Right ventricle myocardium inferior (tissue), 1 donor: ENCODE measurements around the gene TSLP. TPM values are rescaled to one million over a fixed set of nuclear protein-coding genes. Genes with fewer than 3 reads are reported as not detected.

Experiments
- ATAC-seq: fragments of 200-7000 bp; cut with Tn5 transposase; one replicate; pipeline ENCODE4 v1.9.1; 2020; ENCODE audit warnings: mild to moderate bottlenecking, moderate library complexity
- DNase-seq: peaks from one replicate; pipeline ENCODE4 v3.0.0; 2021; ENCODE audit errors: missing footprints
- intact Hi-C: fragments of 100-400 bp; cut with DNase I; formaldehyde crosslinking; loops from one replicate; pipeline ENCODE4 v1.11.0; 2022
- long read RNA-seq: library from polyadenylated mRNA; unstranded; transcript quantifications from one replicate; pipeline ENCODE4 v2.0.0, GENCODE V29; 2021
- total RNA-seq: library from RNA; stranded (reverse); fragmentation: NEBNext Ultra II Directional; extraction: Animal tissue kit (Norgen Biotek cat#: 25700); gene quantifications from one replicate; pipeline ENCODE4 v1.2.1, GENCODE V29; 2021
- donor health status: DM: no; HTN: yes; CAD: no; lungs with severe emphysema.

The TSLP gene
- 6.0 TPM for total RNA-seq
- long read RNA-seq, partial matches to known transcripts: 0 of 3 reads
- long read RNA-seq, other reads (novel, unspliced or antisense): 0 of 3 reads

DNA sequence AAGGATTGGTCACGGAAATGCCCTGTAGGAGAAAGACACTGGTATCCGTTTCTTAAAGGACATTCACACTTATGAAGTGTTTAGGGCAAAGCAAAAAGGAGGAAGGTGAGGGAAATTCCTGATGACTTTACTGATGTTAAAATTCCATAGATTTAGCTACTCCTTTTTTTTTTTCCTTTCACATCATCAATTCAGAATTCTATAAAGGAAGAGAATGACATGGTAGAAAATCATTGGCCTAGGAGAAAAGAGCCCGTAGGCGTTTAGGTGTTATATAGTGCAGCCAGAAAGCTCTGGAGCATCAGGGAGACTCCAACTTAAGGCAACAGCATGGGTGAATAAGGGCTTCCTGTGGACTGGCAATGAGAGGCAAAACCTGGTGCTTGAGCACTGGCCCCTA, at the start of gene TSLP:
Gene TSLP, plus strand, starts transcription at position 301 of the 400 bp plus-strand sequence. CDS start 178 bp downstream, outside the sequence.
- intact Hi-C loops: loop anchor here (10.0 kb wide), 1 partner anchor 157 kb away; no protein-coding TSS in a partner anchor
- ATAC-seq (no peak), DNase-seq (no peak)

DNA sequence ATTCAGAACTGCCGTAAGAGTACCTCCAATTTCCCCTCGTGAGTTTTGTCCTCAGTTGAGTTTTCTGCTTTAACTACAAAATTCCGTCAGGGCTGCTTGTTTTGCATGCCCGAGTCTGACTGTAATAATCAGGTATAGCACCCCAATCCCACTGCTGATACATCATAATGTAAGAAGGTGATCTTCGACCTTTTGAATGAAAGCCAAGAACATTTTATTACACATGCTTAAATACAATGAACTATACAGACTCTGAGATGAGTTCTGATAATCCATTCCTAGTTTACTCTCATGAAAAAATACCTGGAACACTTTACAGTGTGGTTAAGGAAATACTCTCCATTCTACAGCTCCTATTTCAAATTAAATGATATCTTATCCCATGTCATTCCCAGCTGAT, 49.2 kb upstream of the TSLP start:
- DNase-seq (no peak), ATAC-seq (no peak)
- intact Hi-C loops: no loop called here

DNA sequence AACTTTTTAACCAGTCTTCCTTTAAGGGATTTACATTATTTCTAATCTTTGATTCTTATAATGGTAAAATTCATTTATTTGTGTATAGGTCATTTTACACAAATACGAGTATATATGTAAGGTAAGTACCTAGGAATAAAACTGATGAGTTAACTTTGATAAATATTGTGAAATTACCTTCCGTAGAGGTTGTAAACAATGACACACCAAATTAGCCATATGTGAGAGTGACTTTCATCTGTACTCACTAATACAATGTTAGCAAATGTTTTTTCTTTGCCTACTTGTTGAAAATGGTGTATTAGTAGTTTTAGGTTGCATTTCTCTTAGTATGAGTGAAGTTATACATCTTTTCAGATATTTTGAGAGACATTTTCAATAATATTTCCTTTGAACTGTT, 42.6 kb upstream of the TSLP start:
- no peak for ATAC-seq
- intact Hi-C loops: no loop called here
- no peak for DNase-seq

DNA sequence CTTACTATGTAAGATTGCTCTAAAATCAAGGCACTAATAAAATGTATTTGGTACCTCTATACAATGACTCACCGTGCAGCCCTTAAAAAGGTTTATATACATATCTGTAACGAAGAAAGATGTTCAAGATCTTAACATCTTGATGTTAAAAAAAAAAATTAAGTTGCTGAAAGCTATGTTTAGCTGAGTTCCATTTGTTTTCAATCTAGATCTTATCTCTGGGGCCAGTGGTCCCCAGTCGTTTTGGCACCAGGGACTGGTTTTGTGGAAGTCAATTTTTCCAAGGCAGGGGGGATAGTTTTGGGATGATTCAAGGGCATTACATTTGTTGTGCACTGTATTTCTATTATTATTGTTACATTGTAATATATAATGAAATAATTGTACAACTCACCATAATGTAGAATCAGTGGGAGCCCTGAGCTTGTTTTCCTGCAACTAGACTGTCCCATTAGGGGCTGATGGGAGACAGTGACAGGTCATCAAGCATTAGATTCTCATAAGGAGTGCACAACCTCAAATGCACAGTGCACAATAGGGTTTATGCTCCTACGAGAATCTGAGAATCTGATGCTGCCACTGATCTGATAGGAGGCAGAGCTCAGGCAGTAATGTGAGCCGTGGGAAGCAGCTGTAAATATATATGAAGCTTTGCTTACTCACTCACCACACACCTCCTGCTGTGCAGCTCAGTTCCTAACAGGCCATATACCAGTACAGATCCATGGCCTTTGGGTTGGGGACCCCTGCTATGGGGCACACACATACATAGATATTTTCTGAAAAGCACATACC, 27.6 kb upstream of the TSLP start:
- intact Hi-C loops: no loop called here
- no peak for DNase-seq

DNA sequence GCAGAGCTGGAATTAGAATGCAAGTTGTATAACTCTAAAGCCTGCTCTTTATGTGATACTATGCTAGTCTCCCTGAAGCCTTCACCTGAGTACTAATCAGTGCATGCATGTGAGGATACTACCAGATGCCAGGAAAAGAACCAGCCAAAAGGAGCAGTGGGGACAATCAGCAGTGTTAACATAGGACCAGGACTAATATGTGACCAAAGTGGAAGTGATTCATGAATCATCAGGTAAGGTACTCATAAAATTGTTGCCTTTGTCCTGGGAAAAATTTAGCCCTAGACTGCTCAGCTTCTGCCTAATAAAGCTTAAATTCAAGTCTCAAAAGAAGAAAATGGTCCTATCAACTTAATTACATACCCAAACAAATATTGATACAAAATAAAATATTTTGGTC, 13.4 kb upstream of the TSLP start:
- intact Hi-C loops: no loop called here
- DNase-seq (no peak), ATAC-seq (no peak)

More for the DNA sequence above, 27.6 kb upstream of the TSLP start:
- no peak for ATAC-seq

DNA sequence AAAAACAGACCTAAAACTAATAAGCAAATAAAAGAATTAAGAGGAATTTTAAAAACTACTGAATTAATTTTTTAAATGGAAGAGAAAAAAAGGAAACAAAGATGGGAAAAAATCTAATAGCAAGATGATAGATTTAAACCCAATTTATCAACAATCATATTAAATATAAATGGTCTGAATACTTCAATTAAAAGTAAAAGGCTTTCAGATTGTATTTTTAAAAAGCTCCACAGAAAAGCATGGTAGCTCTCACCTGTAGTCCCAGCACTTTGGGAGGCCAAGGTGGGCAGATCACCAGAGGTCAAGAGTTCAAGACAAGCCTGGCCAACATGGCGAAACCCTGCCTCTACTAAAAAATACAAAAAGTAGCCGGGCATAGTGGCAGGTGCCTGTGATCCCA, 11.3 kb upstream of the TSLP start:
- ATAC-seq (no peak), DNase-seq (no peak)
- intact Hi-C loops: no loop called here

DNA sequence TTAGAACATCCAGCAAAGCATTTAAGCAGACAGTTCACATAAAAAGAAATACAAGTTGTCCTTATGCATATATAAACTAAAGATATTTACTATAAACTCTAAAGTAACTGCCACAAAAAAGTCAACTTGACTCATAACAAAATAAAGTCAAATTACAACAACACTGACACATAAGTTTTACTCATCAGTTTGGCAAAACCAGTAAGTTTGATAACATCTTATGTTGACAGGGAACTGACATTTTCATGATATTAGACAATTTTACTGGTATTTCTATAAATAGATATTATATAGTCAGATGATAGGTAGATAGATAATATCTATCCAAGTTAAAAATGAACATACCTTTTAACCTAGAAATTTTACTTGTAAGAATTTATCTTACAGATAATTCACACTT, 9.9 kb upstream of the TSLP start:
- ATAC-seq (no peak), DNase-seq (no peak)
- intact Hi-C loops: loop anchor here (2.0 kb wide), 1 partner anchor 303 kb away; no protein-coding TSS in a partner anchor

DNA sequence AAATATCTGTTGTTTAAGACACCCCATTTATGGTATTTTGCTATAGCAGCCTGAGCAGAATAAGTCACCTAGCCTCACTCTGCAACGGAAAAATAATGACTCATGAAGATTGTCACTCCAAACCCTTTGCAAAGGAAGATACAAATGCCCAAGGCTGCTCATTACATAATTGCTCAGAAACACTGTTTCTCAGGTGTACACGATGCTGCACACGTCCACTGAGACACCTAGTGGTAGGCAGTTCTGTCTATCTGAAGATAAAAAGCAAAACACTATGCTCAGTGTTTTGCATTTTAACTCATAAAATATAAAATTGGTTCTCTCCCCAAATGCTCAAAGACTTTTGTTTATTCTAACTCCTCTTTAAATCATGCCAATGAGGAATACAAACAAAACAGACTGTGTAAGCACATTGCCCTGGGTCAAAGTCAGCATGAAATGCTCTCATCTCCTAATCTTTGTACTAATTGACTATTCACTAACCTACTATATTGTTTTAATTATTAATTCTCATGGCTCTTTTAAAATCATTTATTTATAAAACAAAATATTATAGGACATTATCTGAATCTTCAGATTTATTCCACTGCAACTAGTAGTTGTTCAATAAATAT, 7.7 kb upstream of the TSLP start:
- DNase-seq (no peak), ATAC-seq (no peak)
- intact Hi-C loops: loop anchor here (2.0 kb wide), 1 partner anchor 305 kb away; no protein-coding TSS in a partner anchor

DNA sequence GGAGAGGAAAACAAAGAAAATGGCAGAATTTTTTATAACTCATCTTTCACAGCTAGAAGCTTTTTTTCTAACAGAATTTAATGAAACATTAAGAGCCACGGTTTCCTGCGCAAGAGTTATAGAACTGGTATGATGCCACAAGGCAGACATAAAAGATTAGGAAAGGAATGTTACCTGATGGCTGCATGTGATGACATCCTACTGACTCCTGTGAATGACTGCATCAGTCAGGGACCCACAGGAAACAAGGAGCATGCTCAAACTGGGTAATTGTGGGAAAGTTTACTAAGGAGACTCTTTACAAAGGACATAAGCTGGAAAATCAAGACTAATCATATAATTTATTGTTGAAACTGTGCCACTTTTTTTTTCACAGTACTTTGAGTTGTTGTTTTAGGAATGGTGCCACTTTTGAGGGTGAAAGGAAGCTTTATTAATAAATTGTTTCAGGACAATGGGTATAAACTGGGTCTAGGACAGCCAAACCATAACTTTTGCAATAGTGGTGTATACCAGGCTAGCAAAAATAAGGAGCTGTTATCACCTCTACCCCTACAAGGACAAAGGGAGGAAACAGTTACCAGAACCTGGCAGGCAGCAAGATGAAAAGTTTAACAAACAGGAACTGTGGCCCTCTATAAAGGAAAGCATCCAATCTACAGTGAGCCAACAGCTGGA, 5.1 kb upstream of the TSLP start:
- DNase-seq (no peak), ATAC-seq (no peak)
- intact Hi-C loops: no loop called here

DNA sequence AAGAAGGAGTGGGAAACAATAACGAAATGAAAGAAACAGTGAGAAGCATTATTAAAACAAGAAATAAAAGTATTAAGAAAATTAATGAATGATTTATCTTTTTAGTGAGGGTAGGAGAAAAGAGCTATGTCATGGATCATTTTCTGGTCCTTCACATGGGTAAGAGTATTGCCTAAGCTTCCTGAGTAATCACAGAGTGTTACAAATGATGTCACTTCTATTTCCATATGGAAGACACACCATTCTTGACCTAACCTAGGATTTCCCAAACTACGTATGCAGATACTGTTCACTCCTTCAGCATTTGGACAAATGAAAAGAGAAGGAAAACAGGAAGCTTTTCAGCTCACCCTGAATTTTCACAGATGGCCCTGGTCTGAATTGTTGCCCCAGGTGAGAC, 3.3 kb upstream of the TSLP start:
- no peak for DNase-seq
- intact Hi-C loops: no loop called here
- ATAC-seq: no peak

DNA sequence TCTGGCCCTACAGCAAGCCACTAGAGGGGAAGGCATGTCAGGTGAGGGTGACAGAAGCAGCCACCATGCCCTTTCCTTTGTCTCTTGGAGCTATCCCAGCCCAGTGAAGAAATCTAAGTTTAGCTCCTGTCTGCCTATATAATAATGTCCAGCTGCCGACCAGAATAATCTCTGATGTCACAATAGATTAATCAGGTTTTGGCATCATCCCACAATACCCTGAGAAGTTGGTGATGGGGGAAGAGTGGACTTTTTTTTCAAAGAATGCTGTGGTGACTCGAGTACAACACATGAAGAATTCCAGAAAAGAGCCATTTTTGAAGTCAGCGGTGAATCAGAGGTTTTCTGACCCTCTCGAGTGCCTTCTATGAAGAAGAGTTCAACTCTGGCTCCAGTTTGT, 1.7 kb upstream of the TSLP start:
- intact Hi-C loops: loop anchor here (10.0 kb wide), 1 partner anchor 155 kb away; no protein-coding TSS in a partner anchor
- DNase-seq (no peak), ATAC-seq (no peak)

DNA sequence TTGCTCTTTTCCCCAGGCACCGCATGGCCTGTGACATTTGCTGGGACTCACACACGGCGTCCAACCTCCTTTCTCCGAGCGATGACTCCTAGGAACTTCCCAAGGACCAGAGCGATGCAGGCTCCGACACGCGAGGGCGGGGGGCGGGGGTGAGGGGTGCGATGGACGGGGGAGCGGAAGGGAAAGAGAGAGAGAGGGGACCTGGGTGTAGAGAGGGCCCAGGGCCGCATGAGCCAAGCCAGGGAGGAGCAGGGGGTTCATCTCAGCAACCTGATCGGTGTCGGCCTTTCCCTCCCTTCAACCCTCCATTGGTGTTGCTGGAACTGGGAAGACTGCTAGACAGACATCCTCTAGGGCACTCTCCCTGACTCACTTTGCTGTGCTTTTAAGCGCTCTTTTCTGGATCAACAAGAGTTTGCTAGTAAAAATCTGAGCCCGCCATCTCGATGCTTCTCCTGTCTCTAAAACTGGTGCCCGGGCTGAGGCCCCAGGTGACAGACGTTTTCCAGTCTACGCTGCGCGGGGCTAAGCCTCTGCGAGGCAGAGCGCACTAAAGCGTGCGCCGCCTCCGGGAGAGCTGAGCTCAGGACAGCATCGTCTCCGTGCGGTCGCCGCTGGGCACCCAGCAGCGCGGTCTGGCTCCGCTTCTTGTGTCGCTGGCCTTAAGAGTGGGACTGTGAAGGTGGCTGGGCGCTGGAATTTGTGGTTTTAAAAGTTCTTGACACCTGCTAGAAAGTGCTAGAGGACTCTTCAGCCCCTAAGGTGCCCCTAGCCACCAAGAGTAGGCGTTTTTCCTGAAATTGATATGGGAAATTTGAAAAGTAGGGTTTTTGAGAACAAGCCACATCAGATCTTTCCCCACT, 1.0 kb upstream of the TSLP start:
- peak; percentile 66 for DNase-seq

DNA sequence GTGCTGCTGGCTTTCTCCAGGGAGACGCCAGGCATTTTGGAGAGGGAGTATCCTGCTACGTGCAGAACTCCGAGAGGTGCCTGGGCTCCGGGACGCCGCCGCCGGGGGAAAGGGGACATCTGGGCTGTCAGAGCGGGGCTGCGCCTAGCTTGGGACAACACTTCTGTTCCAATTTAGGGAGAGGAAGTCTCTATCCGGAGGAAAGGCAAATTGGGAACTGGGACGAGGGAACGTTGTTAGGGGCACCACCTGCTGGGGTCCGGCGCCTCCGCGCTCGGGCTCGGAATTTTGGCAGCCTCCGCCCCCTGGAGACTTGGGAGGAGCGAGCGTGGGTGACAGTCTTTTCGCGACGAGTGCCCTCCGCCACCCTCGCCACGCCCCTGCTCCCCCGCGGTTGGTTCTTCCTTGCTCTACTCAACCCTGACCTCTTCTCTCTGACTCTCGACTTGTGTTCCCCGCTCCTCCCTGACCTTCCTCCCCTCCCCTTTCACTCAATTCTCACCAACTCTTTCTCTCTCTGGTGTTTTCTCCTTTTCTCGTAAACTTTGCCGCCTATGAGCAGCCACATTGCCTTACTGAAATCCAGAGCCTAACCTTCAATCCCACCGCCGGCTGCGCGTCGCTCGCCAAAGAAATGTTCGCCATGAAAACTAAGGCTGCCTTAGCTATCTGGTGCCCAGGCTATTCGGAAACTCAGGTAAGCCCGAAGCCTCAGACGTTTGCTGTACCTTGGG, 1.6 kb downstream of the TSLP start:
- peak; percentile 82 for DNase-seq

More for the DNA sequence above, 1.0 kb upstream of the TSLP start:
- peak; percentile 51 for ATAC-seq
- intact Hi-C loops: loop anchor here (10.0 kb wide), 1 partner anchor 156 kb away; no protein-coding TSS in a partner anchor

DNA sequence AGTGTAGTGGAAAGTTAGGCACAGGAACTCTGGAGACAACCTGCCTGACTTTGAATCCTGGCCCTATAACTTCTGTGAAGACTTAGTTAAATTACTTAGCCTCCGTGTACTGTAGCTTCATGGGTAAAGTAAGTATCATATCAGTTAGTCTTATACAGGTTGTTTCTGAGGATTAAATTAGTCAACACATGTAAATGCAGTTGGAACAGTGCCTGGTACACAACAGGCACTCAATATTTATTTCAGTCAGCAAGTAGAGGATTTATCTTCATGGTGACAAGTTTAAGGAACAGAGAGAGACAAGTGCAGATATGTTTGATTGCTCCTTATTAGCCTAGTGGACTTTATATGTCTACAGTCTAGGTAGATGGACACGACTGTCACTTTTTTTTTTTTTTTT, 2.7 kb downstream of the TSLP start:
- DNase-seq (no peak), ATAC-seq (no peak)
- intact Hi-C loops: loop anchor here (10.0 kb wide), 1 partner anchor 159 kb away; no protein-coding TSS in a partner anchor

More for the DNA sequence above, 1.6 kb downstream of the TSLP start:
- ATAC-seq: peak; percentile 93
- intact Hi-C loops: loop anchor here (10.0 kb wide), 1 partner anchor 158 kb away; no protein-coding TSS in a partner anchor

DNA sequence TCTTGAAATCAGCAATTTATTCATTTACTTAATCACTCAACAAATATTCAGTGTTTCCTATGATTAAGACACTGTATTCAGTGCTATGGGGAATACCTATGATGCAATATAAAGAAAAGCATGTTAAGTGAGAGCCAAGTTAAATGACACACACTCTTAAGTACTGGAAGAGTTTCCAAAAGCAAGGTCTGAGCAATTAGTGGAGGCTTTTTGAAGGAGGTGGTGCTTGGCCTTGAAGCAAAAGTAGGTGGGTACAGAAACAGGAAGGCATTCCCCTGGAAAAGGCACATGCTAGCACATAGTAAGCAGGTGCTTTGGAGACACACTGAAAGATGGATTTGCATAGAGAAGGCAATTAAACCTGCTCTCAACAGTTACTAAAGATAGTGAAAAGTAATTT, 4.0 kb downstream of the TSLP start:
- no peak for DNase-seq
- ATAC-seq: peak; percentile 47
- intact Hi-C loops: loop anchor here (10.0 kb wide), 1 partner anchor 161 kb away; no protein-coding TSS in a partner anchor

DNA sequence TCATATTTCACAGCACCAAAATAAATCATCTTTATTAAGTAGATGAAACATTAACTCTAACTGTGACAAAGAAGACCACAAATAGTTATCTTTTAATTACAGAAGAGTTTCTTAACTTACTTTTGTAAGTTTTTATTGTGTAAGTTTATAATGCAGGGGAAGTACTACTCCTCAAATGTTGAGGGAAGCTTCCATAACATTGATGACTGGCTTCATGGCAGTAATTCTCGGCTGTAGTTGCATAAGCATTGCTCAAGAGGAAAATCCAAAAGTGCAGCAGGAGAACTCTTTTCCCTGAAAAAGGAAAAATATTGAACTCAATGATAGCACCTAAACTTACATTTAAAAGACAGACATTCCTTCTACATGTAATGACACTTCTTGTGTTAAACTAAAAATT, 4.6 kb downstream of the TSLP start:
- intact Hi-C loops: loop anchor here (10.0 kb wide), 1 partner anchor 161 kb away; no protein-coding TSS in a partner anchor
- DNase-seq (no peak), ATAC-seq (no peak)

DNA sequence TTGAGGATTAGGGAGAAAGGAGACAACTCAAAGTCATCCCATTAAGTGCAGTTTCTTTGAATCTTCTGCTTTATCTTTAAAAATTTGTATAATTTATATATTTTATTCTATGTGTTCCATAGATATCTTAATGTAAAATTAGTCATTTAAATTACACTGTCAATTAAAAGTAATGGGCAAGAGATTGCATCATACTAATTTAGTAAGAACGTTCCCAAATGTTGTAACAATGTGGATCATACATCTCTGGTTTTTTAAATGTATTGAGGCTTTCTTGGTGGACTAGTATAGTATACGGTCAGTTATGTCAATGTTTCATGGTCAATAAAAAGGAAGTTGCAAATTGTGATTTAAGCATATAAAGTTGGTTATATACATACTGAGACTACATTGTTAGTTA, 6.2 kb downstream of the TSLP start:
- no peak for ATAC-seq

More for the DNA sequence above, 6.2 kb downstream of the TSLP start:
- no peak for DNase-seq
- intact Hi-C loops: loop anchor here (10.0 kb wide), 1 partner anchor 163 kb away; no protein-coding TSS in a partner anchor
